ENCODE data around the gene ATP5IF1. TPM values are rescaled to one million over a fixed set of nuclear protein-coding genes. Genes with fewer than 3 reads are reported as not detected.

The ATP5IF1 gene
- total RNA-seq, 2 experiments from 2014 or later: 321 to 410 TPM

DNA sequence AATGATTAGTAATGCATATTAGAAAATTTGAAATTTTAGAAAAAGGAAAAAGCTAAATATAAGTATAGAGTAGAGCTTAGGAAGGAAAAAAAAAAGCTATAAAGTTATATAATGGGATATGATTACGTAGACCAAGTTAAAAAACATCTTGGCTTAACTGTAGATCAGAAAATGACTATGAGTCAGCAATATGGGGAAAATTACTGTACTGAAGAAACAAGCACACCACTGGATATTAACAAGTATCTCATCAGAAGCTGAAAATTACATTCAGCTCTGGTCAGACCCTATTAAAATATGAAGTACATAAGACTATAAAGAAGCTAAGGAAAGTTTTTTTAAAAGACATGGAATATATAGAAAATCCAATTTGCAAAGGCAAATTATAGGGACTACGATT, 22.6 kb upstream of the ATP5IF1 start:
- H3K4me3 ChIP-seq (ENCODE audit: low read depth, low read length, poor library complexity, severe bottlenecking): no peak overlapping the region
- CTCF ChIA-PET (ENCODE audit: unreplicated experiment): interaction anchor here (0.9 kb wide), 1 partner anchor 30 kb away, joined by 3 read pairs; no protein-coding TSS in a partner anchor
- no TSS peak for BruUV-seq (replicated peaks)
- no peak overlapping the region for H3K4me2 ChIP-seq (ENCODE audit: low read length)
- POLR2A ChIA-PET: interaction anchor here (0.5 to 1.3 kb wide), 6 partner anchors 9 to 378 kb away, joined by 3 to 5 read pairs (median 3); partner anchors contain the start of gene EYA3
- H4K20me1 ChIP-seq (ENCODE audit: insufficient read depth, low read length): no peaks in the 10 kb centered on the region
- no peak overlapping the region for H2AFZ ChIP-seq (ENCODE audit: low read length)
- H3K27ac ChIP-seq (ENCODE audit: low read depth, low read length, poor library complexity, severe bottlenecking): no peak overlapping the region
- no peaks in the 10 kb centered on the region for H3K9me3 ChIP-seq (ENCODE audit: low read length)
- no peaks in the 10 kb centered on the region for H3K9me2 ChIP-seq (ENCODE audit: insufficient read depth, low read length)
- peaks cover 9% of the 10 kb centered on the region for H3K4me1 ChIP-seq (ENCODE audit: insufficient read depth, low read length, poor library complexity, severe bottlenecking)
- TF ChIP-seq, protein P1, sequence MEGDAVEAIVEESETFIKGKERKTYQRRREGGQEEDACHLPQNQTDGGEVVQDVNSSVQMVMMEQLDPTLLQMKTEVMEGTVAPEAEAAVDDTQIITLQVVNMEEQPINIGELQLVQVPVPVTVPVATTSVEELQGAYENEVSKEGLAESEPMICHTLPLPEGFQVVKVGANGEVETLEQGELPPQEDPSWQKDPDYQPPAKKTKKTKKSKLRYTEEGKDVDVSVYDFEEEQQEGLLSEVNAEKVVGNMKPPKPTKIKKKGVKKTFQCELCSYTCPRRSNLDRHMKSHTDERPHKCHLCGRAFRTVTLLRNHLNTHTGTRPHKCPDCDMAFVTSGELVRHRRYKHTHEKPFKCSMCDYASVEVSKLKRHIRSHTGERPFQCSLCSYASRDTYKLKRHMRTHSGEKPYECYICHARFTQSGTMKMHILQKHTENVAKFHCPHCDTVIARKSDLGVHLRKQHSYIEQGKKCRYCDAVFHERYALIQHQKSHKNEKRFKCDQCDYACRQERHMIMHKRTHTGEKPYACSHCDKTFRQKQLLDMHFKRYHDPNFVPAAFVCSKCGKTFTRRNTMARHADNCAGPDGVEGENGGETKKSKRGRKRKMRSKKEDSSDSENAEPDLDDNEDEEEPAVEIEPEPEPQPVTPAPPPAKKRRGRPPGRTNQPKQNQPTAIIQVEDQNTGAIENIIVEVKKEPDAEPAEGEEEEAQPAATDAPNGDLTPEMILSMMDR (conservative IDR thresholded peaks at IDR 0.05; ENCODE audit: low read length): no peak
- TF ChIP-seq EZH2phosphoT487 (IDR thresholded peaks at IDR 0.05; ENCODE audit: borderline replicate concordance, low read depth, low read length): no peak
- H3K36me3 ChIP-seq (ENCODE audit: insufficient read depth, low read length): peaks cover 88% of the 10 kb centered on the region
- DNase-seq (ENCODE audit: low spot score): no peak
- intact Hi-C loops (cut with micrococcal nuclease; ENCODE audit: unreplicated experiment): no loop called here
- peaks cover 7% of the 10 kb centered on the region; the same call in 1 of the 2 replicates for H3K79me2 ChIP-seq (ENCODE audit: insufficient read depth, low read depth, low read length)

DNA sequence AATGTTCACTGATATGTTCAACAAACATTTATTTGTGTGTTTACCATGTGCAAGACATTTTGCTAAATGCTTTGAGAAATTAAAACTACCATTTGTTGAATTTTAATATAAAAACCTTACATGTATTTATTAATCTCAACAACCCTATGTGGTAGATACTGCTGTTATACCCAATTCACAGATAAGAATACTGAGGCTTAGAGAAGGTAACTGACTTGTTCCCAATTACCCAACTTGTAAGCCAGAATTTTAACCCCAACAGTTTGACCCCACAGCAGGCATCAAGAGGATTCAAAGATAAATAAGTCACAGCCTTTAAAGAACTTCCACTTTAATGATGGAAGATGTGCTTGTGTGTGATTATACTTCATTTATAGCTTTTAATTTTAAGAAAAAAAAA, 6.8 kb upstream of the ATP5IF1 start:
- H2AFZ ChIP-seq (ENCODE audit: low read length): no peak overlapping the region
- H3K9me3 ChIP-seq (ENCODE audit: low read length): no peaks in the 10 kb centered on the region
- H3K4me3 ChIP-seq (ENCODE audit: low read depth, low read length, poor library complexity, severe bottlenecking): no peak overlapping the region
- H3K27ac ChIP-seq (ENCODE audit: low read depth, low read length, poor library complexity, severe bottlenecking): no peak overlapping the region
- peaks cover 50% of the 10 kb centered on the region for H3K79me2 ChIP-seq (ENCODE audit: insufficient read depth, low read depth, low read length)
- peaks cover 16% of the 10 kb centered on the region for H3K4me1 ChIP-seq (ENCODE audit: insufficient read depth, low read length, poor library complexity, severe bottlenecking)
- ChIA-PET CTCF (ENCODE audit: unreplicated experiment) (no interaction called here), POLR2A (interaction anchor here (0.8 kb wide), 1 partner anchor 16 kb away, joined by 3 read pairs; no protein-coding TSS in a partner anchor)
- TF ChIP-seq, protein P1 (conservative IDR thresholded peaks at IDR 0.05; ENCODE audit: low read length): no peak
- no peak for TF ChIP-seq EZH2phosphoT487 (IDR thresholded peaks at IDR 0.05; ENCODE audit: borderline replicate concordance, low read depth, low read length)
- peaks cover 69% of the 10 kb centered on the region for H3K36me3 ChIP-seq (ENCODE audit: insufficient read depth, low read length)
- no peaks in the 10 kb centered on the region for H3K9me2 ChIP-seq (ENCODE audit: insufficient read depth, low read length)
- H4K20me1 ChIP-seq (ENCODE audit: insufficient read depth, low read length): peaks cover 9% of the 10 kb centered on the region
- no peak overlapping the region for H3K4me2 ChIP-seq (ENCODE audit: low read length)
- intact Hi-C loops (cut with micrococcal nuclease; ENCODE audit: unreplicated experiment): no loop called here
- DNase-seq (ENCODE audit: low spot score): no peak
- no TSS peak for BruUV-seq (replicated peaks)

DNA sequence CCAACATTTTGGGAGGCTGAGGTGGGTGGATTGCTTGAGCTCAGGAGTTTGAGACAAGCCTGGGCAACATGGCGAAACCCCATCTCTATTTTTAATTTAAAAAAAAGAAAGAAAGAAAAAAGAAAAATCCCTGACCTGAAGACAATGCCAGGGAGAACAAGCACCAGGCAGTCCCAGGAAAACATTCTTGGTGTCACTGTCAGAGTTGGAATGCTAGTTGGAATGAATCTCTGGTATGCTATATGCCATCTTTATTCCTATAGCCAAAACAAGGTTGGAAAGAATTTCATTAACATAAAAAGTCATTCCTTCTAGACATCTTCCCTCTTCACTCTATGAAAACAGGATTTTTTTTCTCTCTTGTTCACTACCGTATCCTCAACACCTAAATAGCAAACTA, 5.9 kb upstream of the ATP5IF1 start:
- no peak overlapping the region for H2AFZ ChIP-seq (ENCODE audit: low read length)
- intact Hi-C loops (cut with micrococcal nuclease; ENCODE audit: unreplicated experiment): no loop called here
- no peak overlapping the region for H3K27ac ChIP-seq (ENCODE audit: low read depth, low read length, poor library complexity, severe bottlenecking)
- H3K9me3 ChIP-seq (ENCODE audit: low read length): no peaks in the 10 kb centered on the region
- H3K4me2 ChIP-seq (ENCODE audit: low read length): peak overlapping the region; percentile 84; the same call in 1 of the 2 replicates
- no peak for TF ChIP-seq EZH2phosphoT487 (IDR thresholded peaks at IDR 0.05; ENCODE audit: borderline replicate concordance, low read depth, low read length)
- TF ChIP-seq, protein P1 (conservative IDR thresholded peaks at IDR 0.05; ENCODE audit: low read length): no peak
- no peak for DNase-seq (ENCODE audit: low spot score)
- no TSS peak for BruUV-seq (replicated peaks)
- H3K79me2 ChIP-seq (ENCODE audit: insufficient read depth, low read depth, low read length): peaks cover 50% of the 10 kb centered on the region
- no peaks in the 10 kb centered on the region for H3K9me2 ChIP-seq (ENCODE audit: insufficient read depth, low read length)
- H3K4me1 ChIP-seq (ENCODE audit: insufficient read depth, low read length, poor library complexity, severe bottlenecking): peaks cover 18% of the 10 kb centered on the region
- POLR2A ChIA-PET: interaction anchor here (0.8 kb wide), 1 partner anchor 16 kb away, joined by 3 read pairs; no protein-coding TSS in a partner anchor
- peaks cover 60% of the 10 kb centered on the region for H3K36me3 ChIP-seq (ENCODE audit: insufficient read depth, low read length)
- H4K20me1 ChIP-seq (ENCODE audit: insufficient read depth, low read length): peaks cover 9% of the 10 kb centered on the region
- no peak overlapping the region for H3K4me3 ChIP-seq (ENCODE audit: low read depth, low read length, poor library complexity, severe bottlenecking)
- CTCF ChIA-PET (ENCODE audit: unreplicated experiment): no interaction called here
